ENCODE measurements around the gene TMEM170A. TPM values are rescaled to one million over a fixed set of nuclear protein-coding genes. Genes with fewer than 3 reads are reported as not detected.
"Not testable (repeated sequence)": the region's sequence is repeated elsewhere in the genome, so short reads cannot be mapped to it uniquely, and the experiment has no call there.

TMEM170A gene
- total and polyA plus RNA-seq, 9 donors, result 12.3 to 24.8 (median 16.5) TPM

- DNase-seq, result peak; percentile 86
- Histone ChIP-seq H3K4me1 (ENCODE audit: control insufficient read depth, insufficient read depth, low read length) (no peaks in the 10 kb centered on the region), H3K27ac (ENCODE audit: low read length) (no peak overlapping the region), H3K27me3 (ENCODE audit: control insufficient read depth, insufficient read depth, low read length) (no peaks in the 10 kb centered on the region), H3K36me3 (ENCODE audit: control insufficient read depth, insufficient read depth, low read length) (no peaks in the 10 kb centered on the region), H3K4me3 (ENCODE audit: low read length) (no peak overlapping the region), H3K9me3 (replicated peaks; ENCODE audit: control insufficient read depth, low read depth, low read length) (no peaks in the 10 kb centered on the region)
- 7% methylated on average over 5 of the region's 10 CpGs for WGBS (ENCODE audit: insufficient coverage)
Measured at GRCh38 chr16:75471723-75472633, 7.5 kb upstream of the TMEM170A start.

DNA sequence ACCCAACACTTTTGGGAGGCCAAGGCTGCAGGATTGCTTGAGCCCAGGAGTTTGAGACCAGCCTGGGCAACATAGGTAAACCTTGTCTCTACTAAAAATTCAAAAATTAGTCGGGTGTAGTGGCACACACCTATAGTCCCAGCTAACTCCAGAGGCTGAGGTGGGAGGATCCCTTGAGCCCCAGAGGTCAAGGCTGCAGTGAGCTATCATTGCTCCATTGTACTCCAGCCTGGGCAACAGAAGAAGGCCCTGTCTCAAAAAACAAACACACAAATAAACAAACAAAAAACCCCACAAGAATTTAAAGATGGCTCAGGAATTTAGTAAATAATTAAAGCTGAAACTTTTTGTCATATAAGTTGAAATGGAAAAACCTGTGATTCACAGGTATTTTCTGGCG is 2.3 kb upstream of the TMEM170A start:
- WGBS (ENCODE audit: insufficient coverage), result no CpG with 5 or more reads among the region's 2 CpGs
- Histone ChIP-seq H3K4me3 (ENCODE audit: low read length) (no peak overlapping the region), H3K27me3 (ENCODE audit: control insufficient read depth, insufficient read depth, low read length) (no peaks in the 10 kb centered on the region), H3K9me3 (replicated peaks; ENCODE audit: control insufficient read depth, low read depth, low read length) (no peaks in the 10 kb centered on the region), H3K27ac (ENCODE audit: low read length) (no peak overlapping the region), H3K36me3 (ENCODE audit: control insufficient read depth, insufficient read depth, low read length) (no peaks in the 10 kb centered on the region), H3K4me1 (ENCODE audit: control insufficient read depth, insufficient read depth, low read length) (peaks cover 5% of the 10 kb centered on the region)
- no peak for DNase-seq

DNA sequence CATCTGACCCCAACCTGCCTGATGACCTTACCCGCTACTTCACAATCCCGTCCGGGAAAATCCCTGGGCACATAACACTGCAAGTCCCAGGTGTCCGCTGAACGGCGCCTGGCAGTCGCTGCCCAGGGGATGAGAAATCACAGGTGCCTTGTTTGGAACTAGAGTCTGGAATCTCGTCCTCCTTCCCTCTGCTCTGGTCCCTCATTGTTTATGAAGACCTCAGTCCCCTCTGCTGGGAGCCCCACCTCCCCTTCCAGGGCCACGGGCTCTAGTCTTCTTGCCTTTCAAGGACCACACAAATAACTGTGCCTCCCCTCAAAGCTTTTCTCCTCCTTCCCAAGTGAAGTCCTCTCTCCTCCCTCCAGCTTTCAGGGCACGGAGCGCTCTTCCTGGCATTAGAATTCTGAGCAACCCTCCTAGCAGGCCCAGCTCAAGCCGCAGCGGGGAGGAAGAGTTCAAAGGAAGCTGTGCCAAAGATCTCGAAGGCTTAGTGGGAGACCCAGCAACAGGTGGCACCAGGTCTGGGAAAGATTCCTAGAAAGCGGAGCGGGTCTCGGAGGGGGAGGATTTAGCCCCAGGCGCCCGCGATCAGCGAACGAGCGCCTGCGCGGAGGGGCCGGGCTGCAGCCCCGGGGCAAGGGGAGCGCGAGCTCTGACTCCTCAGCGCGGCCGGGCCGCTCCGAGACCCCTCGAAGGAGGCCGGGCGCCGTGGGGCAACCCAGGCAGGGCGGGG is 934 bp downstream of the TMEM170A start:
- Histone ChIP-seq H3K4me3 (ENCODE audit: low read length) (peak overlapping the region; percentile 95), H3K4me1 (ENCODE audit: control insufficient read depth, insufficient read depth, low read length) (peaks cover 22% of the 10 kb centered on the region), H3K27ac (ENCODE audit: low read length) (peak overlapping the region; percentile 100)
- whole genome bisulfite sequencing (ENCODE audit: insufficient coverage), result 1% methylated on average over 34 of the region's 39 CpGs
- DNase-seq, result peak; percentile 75
- H3K27me3 ChIP-seq (ENCODE audit: control insufficient read depth, insufficient read depth, low read length); H3K9me3 ChIP-seq (replicated peaks; ENCODE audit: control insufficient read depth, low read depth, low read length); H3K36me3 ChIP-seq (ENCODE audit: control insufficient read depth, insufficient read depth, low read length): not testable (repeated sequence)

- no peak for DNase-seq
- Histone ChIP-seq H3K4me3 (ENCODE audit: low read length) (peak overlapping the region; percentile 95), H3K27ac (ENCODE audit: low read length) (peak overlapping the region; percentile 6), H3K9me3 (replicated peaks; ENCODE audit: control insufficient read depth, low read depth, low read length) (no peaks in the 10 kb centered on the region), H3K27me3 (ENCODE audit: control insufficient read depth, insufficient read depth, low read length) (no peaks in the 10 kb centered on the region), H3K36me3 (ENCODE audit: control insufficient read depth, insufficient read depth, low read length) (peaks cover 3% of the 10 kb centered on the region), H3K4me1 (ENCODE audit: control insufficient read depth, insufficient read depth, low read length) (peaks cover 22% of the 10 kb centered on the region)
- no CpG with 5 or more reads among the region's 2 CpGs for WGBS (ENCODE audit: insufficient coverage)
Measured at GRCh38 chr16:75462806-75463205, 1.7 kb downstream of the TMEM170A start.

DNA sequence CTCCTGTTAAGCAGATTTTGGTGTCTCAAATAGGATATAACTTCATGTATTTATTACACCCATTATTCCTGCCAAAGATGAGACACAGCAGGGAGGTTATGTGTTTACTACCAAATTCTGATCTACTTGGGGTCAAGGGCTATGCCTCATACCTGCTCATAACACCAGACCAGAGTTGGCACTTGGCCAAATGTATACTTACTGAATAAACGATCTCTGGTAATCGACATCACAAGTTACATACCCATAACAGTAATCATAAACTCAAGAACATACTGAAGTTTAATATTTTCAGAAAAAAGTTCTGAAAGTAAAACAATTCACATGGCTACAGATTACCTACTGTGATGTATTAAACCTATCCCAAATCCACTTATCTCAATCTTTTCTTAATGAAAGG is 2.9 kb downstream of the TMEM170A start:
- Histone ChIP-seq H3K36me3 (ENCODE audit: control insufficient read depth, insufficient read depth, low read length) (peaks cover 3% of the 10 kb centered on the region), H3K27me3 (ENCODE audit: control insufficient read depth, insufficient read depth, low read length) (no peaks in the 10 kb centered on the region), H3K4me1 (ENCODE audit: control insufficient read depth, insufficient read depth, low read length) (peaks cover 22% of the 10 kb centered on the region), H3K27ac (ENCODE audit: low read length) (peak overlapping the region; percentile 70), H3K4me3 (ENCODE audit: low read length) (no peak overlapping the region), H3K9me3 (replicated peaks; ENCODE audit: control insufficient read depth, low read depth, low read length) (no peaks in the 10 kb centered on the region)
- DNase-seq, result no peak
- WGBS (ENCODE audit: insufficient coverage), result no CpG with 5 or more reads among the region's 2 CpGs

DNA sequence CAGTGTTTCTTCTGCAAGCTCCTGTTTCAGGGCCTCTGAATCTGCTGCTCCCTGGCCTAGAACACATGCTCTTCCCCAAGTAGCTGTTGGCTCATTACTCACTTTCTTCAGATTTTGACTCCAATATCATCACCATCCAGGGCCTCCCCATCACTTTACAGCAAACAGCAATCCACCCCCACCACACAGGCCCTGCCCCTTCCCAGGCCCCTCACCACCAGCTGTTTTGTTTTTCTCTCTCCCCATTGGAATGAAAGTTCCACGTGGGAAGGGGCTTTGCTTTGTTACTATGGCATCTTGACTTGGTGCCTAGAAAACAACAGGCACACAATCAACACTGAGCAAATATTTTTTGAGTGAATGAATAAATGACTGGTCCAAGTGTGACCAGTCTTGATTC is 4.0 kb downstream of the TMEM170A start:
- Histone ChIP-seq H3K27me3 (ENCODE audit: control insufficient read depth, insufficient read depth, low read length) (no peaks in the 10 kb centered on the region), H3K36me3 (ENCODE audit: control insufficient read depth, insufficient read depth, low read length) (peaks cover 4% of the 10 kb centered on the region), H3K27ac (ENCODE audit: low read length) (peak overlapping the region; percentile 85), H3K9me3 (replicated peaks; ENCODE audit: control insufficient read depth, low read depth, low read length) (no peaks in the 10 kb centered on the region), H3K4me3 (ENCODE audit: low read length) (no peak overlapping the region), H3K4me1 (ENCODE audit: control insufficient read depth, insufficient read depth, low read length) (peaks cover 22% of the 10 kb centered on the region)
- no CpG with 5 or more reads among the region's 1 CpG for WGBS (ENCODE audit: insufficient coverage)
- peak; percentile 92 for DNase-seq

- H3K9me3 ChIP-seq (replicated peaks; ENCODE audit: control insufficient read depth, low read depth, low read length), result no peaks in the 10 kb centered on the region
- 83% methylated on average over 1 of the region's 4 CpGs for WGBS (ENCODE audit: insufficient coverage)
- no peaks in the 10 kb centered on the region for H3K27me3 ChIP-seq (ENCODE audit: control insufficient read depth, insufficient read depth, low read length)
- no peak overlapping the region for H3K4me3 ChIP-seq (ENCODE audit: low read length)
- DNase-seq, result no peak
- H3K36me3 ChIP-seq (ENCODE audit: control insufficient read depth, insufficient read depth, low read length), result peaks cover 7% of the 10 kb centered on the region
- H3K27ac ChIP-seq (ENCODE audit: low read length), result peak overlapping the region; percentile 85
- H3K4me1 ChIP-seq (ENCODE audit: control insufficient read depth, insufficient read depth, low read length), result peaks cover 22% of the 10 kb centered on the region
Measured at GRCh38 chr16:75459691-75460090, 4.8 kb downstream of the TMEM170A start.

DNA sequence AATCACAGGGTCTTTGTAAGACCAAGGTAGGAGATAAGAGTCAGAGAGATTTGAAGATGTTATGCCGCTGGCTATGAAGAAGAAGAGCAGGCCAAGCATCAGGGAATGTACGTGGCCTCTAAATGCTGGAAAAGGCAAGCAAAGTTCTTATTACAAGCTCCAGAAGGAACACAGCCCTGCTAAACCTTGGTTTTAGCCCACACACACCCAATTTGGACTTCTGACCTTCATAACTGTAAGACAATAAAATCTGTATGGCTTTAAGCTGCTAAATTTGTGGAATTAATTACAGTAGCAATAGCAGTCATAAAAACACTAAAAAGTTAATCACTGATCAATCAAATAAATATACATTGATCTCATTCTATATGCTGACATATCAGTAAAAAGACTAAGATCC is 6.0 kb downstream of the TMEM170A start:
- Histone ChIP-seq H3K4me3 (ENCODE audit: low read length) (no peak overlapping the region), H3K4me1 (ENCODE audit: control insufficient read depth, insufficient read depth, low read length) (peaks cover 21% of the 10 kb centered on the region), H3K36me3 (ENCODE audit: control insufficient read depth, insufficient read depth, low read length) (peaks cover 7% of the 10 kb centered on the region), H3K27ac (ENCODE audit: low read length) (no peak overlapping the region), H3K9me3 (replicated peaks; ENCODE audit: control insufficient read depth, low read depth, low read length) (no peaks in the 10 kb centered on the region), H3K27me3 (ENCODE audit: control insufficient read depth, insufficient read depth, low read length) (no peaks in the 10 kb centered on the region)
- 100% methylated on average over 1 of the region's 2 CpGs for WGBS (ENCODE audit: insufficient coverage)
- DNase-seq, result no peak

DNA sequence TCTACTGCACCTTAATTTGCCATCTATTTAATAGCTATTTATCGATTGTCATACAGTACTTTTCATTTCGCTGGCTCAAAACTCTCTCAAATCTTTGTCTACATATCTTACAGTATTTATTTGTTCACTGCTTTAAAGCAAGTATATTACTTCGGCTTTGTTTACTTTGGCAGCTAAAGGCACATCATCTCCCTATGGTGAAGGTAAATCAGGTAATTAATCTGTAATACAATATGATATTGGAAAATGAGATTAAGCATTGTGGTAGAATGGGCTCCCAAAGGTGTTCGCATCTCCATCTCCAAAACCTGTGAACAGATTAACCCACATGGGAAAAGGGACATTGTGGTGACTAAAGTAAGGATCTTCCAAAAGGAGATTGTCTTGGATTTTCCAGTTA is 6.5 kb downstream of the TMEM170A start:
- WGBS (ENCODE audit: insufficient coverage), result no CpG with 5 or more reads among the region's 4 CpGs

DNA sequence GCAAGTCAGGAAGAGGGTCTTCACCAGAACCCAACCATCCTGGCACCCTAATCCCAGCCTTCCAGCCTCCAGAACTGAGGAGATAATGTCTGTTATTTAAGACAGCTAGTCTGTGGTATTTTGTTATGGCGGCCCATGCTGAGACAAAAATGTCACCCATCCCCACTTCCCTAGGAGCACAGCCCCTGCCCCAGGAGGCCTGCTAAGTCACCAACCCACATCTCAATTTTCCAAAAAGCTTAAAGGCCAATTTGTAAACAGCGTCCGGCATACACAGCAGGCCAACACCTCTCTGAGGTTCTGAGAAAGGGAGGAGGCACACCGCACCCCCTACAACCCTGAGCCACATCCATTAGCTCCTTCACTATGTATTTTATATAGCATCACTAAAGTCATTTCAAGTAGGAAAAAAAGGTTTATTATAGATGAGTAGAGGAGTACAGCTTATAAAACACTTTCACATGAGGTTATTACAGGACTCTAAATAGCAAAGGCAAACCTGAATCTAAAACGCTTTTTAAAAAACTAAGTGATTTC is 6.9 kb downstream of the TMEM170A start:
- H3K27ac ChIP-seq (ENCODE audit: low read length), result no peak overlapping the region
- peaks cover 7% of the 10 kb centered on the region for H3K36me3 ChIP-seq (ENCODE audit: control insufficient read depth, insufficient read depth, low read length)
- no peak for DNase-seq
- no CpG with 5 or more reads among the region's 5 CpGs for WGBS (ENCODE audit: insufficient coverage)
- H3K4me1 ChIP-seq (ENCODE audit: control insufficient read depth, insufficient read depth, low read length), result peaks cover 16% of the 10 kb centered on the region
- H3K27me3 ChIP-seq (ENCODE audit: control insufficient read depth, insufficient read depth, low read length), result no peaks in the 10 kb centered on the region
- no peaks in the 10 kb centered on the region for H3K9me3 ChIP-seq (replicated peaks; ENCODE audit: control insufficient read depth, low read depth, low read length)
- no peak overlapping the region for H3K4me3 ChIP-seq (ENCODE audit: low read length)

More for the DNA sequence above, 6.5 kb downstream of the TMEM170A start:
- Histone ChIP-seq H3K27ac (ENCODE audit: low read length) (no peak overlapping the region), H3K4me3 (ENCODE audit: low read length) (no peak overlapping the region), H3K27me3 (ENCODE audit: control insufficient read depth, insufficient read depth, low read length) (no peaks in the 10 kb centered on the region), H3K36me3 (ENCODE audit: control insufficient read depth, insufficient read depth, low read length) (peaks cover 7% of the 10 kb centered on the region), H3K4me1 (ENCODE audit: control insufficient read depth, insufficient read depth, low read length) (peaks cover 17% of the 10 kb centered on the region), H3K9me3 (replicated peaks; ENCODE audit: control insufficient read depth, low read depth, low read length) (no peaks in the 10 kb centered on the region)
- DNase-seq, result no peak

All from muscle of leg (tissue), 11 donors.